Fibroblast of mammary gland (primary cell): ENCODE measurements around the gene HSF4.

Source experiments
- DNase-seq: peaks from one replicate; pipeline ENCODE4 v3.0.0-alpha.2; 2010; ENCODE audit warnings: low read depth
- H3K4me3 ChIP-seq: 2 replicates; pipeline ENCODE4 v1.5.1; 2011; ENCODE audit warnings: low read depth, mild to moderate bottlenecking, low read length, moderate library complexity; ENCODE audit not compliant: control insufficient read depth
- TF ChIP-seq, protein P1 (sequence below): conservative IDR thresholded peaks from 2 replicates; pipeline ENCODE4 v1.5.1; 2011; ENCODE audit warnings: low read depth, low read length, inconsistent platforms; ENCODE audit not compliant: control insufficient read depth, insufficient read depth

The HSF4 gene

DNA sequence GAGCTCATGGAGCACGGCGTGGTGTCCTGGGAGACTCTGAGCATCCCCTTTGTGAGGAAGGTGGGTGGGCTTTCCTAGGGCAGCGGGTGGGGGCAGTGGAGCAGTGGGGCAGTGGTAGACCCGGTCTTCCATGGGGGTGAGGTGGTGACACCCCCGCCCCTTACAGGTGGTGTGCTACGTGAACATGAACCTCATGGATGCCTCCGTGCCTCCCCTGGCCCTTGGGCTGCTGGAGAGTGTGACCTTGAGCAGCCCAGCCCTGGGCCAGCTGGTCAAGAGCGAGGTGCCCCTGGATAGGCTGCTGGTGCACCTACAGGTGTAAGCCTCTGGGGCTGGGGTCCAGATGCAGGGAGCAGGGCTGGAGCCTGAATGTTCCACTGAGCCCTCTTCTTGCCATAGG, 35.9 kb downstream of the HSF4 start:
- TF ChIP-seq, protein P1, sequence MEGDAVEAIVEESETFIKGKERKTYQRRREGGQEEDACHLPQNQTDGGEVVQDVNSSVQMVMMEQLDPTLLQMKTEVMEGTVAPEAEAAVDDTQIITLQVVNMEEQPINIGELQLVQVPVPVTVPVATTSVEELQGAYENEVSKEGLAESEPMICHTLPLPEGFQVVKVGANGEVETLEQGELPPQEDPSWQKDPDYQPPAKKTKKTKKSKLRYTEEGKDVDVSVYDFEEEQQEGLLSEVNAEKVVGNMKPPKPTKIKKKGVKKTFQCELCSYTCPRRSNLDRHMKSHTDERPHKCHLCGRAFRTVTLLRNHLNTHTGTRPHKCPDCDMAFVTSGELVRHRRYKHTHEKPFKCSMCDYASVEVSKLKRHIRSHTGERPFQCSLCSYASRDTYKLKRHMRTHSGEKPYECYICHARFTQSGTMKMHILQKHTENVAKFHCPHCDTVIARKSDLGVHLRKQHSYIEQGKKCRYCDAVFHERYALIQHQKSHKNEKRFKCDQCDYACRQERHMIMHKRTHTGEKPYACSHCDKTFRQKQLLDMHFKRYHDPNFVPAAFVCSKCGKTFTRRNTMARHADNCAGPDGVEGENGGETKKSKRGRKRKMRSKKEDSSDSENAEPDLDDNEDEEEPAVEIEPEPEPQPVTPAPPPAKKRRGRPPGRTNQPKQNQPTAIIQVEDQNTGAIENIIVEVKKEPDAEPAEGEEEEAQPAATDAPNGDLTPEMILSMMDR: no peak
- H3K4me3 ChIP-seq: no peak overlapping the region
- no peak for DNase-seq

DNA sequence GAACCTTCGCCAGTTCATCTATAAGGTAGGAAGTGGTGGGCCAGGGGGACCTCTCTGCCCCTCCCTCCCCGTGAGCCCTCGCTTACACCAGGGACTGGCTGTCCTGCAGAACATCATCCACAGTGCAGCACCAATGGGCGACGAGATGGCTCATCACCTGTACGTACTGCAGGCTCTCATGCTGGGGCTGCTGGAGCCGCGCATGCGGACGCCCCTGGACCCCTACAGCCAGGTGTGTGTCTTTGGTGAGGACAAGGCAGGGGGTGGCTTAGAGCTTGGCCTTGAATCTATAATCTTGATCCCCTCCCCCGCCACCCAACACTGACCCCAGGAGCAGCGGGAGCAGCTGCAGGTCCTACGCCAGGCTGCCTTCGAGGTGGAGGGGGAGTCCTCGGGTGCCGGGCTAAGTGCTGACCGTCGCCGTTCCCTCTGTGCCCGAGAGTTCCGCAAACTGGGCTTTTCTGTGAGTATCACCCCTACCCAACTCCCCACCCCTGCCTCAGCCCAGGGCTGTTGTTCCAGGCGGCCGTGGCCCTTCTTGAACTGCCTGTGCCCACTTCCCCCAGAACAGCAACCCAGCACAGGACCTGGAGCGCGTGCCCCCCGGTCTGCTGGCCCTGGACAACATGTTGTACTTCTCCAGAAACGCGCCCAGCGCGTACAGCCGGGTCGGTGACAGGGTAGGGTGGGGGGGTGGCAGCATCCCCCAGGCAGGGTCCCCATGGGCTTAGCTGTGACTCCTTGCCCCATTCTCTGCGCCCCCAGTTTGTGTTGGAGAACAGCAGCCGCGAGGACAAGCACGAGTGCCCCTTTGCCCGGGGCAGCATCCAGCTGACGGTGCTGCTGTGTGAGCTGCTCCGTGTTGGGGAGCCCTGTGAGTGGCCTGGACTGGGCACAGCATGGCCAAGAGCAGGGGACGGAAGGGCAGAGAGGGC, 37.1 kb downstream of the HSF4 start:
- DNase-seq: no peak
- TF ChIP-seq, protein P1: no peak
- H3K4me3 ChIP-seq: no peak overlapping the region

DNA sequence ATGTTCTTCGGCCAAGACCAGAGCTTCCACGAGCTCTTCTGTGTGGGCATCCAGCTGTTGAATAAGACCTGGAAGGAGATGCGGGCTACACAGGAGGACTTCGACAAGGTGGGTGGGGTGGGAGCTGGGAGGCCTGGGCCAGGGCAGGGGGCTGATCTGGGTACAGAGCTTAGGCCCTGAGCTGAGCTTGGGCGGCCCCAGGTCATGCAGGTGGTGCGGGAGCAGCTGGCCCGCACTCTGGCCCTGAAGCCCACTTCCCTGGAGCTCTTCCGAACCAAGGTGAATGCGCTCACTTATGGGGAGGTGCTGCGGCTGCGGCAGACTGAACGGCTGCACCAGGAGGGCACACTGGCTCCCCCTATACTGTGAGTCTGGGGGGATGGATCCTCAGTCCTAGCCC, 37.9 kb downstream of the HSF4 start:
- TF ChIP-seq, protein P1: no peak
- H3K4me3 ChIP-seq: no peak overlapping the region
- no peak for DNase-seq

DNA sequence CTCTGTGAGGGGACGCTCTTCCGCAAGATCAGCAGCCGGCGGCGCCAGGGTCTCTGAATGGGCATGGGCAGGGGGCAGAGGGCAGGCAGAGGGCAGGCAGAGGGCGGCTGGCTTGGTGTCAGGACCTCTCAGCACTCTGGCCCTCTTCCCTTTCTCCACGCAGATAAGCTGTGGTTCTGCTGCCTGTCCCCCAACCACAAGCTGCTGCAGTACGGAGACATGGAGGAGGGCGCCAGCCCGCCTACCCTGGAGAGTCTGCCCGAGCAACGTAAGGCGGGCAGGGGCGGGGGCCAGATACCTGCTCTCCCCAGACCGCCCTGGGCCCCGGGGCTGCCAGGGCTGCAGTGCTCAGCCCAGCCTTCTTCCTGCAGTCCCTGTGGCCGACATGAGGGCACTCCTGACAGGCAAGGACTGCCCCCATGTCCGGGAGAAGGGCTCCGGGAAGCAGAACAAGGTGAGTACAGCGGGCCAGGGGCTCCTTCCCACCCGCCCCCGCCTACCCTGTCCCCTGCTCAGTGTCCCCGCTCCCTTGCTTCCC, 38.5 kb downstream of the HSF4 start:
- H3K4me3 ChIP-seq: no peak overlapping the region
- no peak for DNase-seq
- TF ChIP-seq, protein P1: no peak

DNA sequence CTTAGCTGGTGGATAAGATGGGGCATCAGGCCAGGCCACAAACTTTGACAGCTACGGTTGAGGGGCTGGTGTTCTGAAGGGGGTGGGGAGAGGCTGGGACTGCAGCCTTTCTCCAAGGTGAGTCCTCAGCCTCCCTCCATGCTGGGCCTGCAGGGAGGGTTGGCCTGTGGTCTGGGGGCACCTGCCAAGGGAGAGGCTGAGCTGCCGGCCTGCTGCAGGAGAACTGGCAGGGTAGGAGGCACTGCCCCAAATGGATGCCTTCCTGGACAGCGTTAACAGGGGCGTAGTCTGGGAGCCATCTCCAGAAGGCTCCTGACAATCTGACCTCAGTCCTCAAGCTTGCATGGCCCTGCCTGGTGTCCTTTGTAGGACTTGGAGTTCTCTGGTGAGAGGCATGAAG, 39.5 kb downstream of the HSF4 start:
- no peak overlapping the region for H3K4me3 ChIP-seq
- TF ChIP-seq, protein P1: no peak
- DNase-seq: no peak

DNA sequence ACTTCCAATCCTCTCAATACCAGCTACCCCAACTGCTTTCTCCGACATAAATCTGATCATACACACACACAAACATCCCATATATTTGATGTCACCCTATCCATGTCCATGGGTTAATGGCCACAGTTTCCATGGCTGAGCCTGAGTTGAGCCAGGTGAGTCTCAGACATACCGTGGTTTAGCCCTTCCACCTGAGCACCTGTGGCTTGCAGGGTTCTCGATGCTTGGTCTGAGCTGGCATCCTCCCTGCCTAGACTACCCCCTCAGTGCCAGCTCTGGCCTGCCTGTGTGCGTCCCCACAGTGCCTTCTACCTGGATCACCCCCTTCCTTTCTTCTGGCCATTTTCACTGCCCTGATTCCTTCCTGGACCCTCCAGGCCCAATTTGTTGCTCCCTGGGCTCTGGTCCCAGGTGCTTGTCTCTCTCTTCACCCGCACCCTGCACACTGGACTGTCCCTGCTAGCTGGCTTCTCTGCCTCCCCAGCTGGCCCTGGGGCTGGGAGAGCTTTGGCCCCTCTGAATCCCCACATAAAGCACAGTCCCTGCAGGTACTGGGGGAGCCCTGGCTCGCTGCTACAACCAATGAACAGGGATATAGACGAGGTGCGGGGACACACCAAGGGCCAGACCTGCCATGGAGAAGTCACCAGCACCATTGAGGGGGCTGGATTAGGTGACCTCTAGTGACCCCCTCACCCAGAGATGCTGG, 41.7 kb downstream of the HSF4 start:
- H3K4me3 ChIP-seq: no peak overlapping the region
- TF ChIP-seq, protein P1: no peak
- no peak for DNase-seq
